Activated naive CD4-positive, alpha-beta T cell treated with anti-CD3 and anti-CD28 coated beads, Interleukin-2, amount 10 ng/mL, durations not matched to agents 7 days and 5 days (primary cell): ENCODE data around the gene NUP42.
"Not testable (repeated sequence)": the region's sequence is repeated elsewhere in the genome, so short reads cannot be mapped to it uniquely, and the experiment has no call there.

Experiments
- CTCF ChIA-PET: fragments of 350-600 bp; sonication (Branson Sonifier 250); formaldehyde crosslinking; loops from one replicate; lab custom pipeline; 2021; ENCODE audit warnings: antibody characterized with exemption; lab: Charles Lee
- DNase-seq: peaks from one replicate; pipeline ENCODE4 v3.0.0-alpha.2; 2020
- H3K27ac Mint-ChIP-seq: one replicate; pipeline ENCODE4 v1.8.0; 2021; ENCODE audit warnings: mild to moderate bottlenecking, moderate library complexity, mixed read lengths
- H3K27me3 Mint-ChIP-seq: one replicate; pipeline ENCODE4 v1.8.0; 2021; ENCODE audit warnings: mild to moderate bottlenecking, mixed read lengths
- H3K36me3 Mint-ChIP-seq: one replicate; pipeline ENCODE4 v1.8.0; 2021; ENCODE audit warnings: mixed read lengths
- H3K4me1 Mint-ChIP-seq: one replicate; pipeline ENCODE4 v1.8.0; 2021; ENCODE audit warnings: mixed read lengths
- H3K4me3 Mint-ChIP-seq: one replicate; pipeline ENCODE4 v1.8.0; 2021; ENCODE audit warnings: mild to moderate bottlenecking, moderate library complexity, mixed read lengths
- H3K9me3 Mint-ChIP-seq: one replicate; pipeline ENCODE4 v1.8.0; 2021; ENCODE audit warnings: mixed read lengths

Gene NUP42

DNA sequence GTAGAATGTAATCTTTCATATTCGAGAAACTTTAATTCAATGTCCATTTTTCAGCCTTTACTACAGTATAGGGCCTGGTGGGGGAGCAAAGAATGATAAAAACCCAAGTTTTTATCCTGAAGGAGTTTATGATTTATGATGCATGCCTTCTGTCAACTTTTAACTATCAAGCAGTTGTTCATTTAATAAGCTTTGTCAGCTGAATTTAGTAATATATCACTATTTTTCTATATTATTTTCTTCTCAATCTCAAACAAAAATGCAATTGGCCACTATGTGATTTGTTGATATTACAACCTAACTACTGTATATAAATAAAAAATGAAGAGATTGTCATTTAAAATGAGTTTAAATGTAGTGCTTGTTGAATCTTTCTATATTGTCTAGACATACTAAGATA lies 2.4 kb downstream of the NUP42 start:
- Mint-ChIP-seq H3K27me3 (peaks cover 4% of the 10 kb centered on the region), H3K36me3 (peaks cover 22% of the 10 kb centered on the region), H3K9me3 (no peaks in the 10 kb centered on the region), H3K27ac (peak overlapping the region; percentile 62), H3K4me3 (peak overlapping the region; percentile 35), H3K4me1 (peaks cover 46% of the 10 kb centered on the region)
- DNase-seq = no peak
- CTCF ChIA-PET = interaction anchor here (0.7 to 2.0 kb wide), 6 partner anchors 10 to 131 kb away, joined by 3 to 5 read pairs (median 4); no protein-coding TSS in a partner anchor

DNA sequence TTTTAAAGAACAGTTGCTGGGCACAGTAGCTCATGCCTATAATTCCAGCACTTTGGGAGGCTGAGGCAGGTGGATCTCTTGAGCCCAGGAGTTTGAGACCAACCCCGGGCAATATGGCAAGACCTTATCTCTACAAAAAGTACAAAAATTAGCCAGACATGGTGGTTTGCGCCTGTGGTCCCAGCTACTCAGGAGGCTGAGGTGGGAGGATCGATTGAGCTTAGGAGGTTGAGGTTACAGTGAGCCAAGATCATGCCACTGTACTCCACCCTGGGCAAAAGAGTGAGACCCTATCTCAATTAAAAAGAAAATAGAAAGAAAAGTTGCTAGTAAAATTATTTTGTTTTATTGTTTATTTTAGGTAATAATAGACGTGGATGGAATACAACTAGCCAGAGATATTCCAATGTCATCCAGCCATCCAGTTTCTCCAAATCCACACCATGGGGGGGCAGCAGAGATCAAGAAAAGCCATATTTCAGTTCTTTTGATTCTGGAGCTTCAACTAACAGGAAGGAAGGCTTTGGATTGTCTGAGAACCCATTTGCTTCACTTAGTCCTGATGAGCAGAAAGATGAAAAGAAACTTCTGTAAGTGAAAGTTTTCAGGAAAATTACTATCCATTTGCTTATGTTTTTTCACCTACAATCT lies 3.0 kb downstream of the NUP42 start:
- H3K36me3 Mint-ChIP-seq = peaks cover 23% of the 10 kb centered on the region
- DNase-seq = peak; percentile 39
- CTCF ChIA-PET = interaction anchor here (0.7 to 2.0 kb wide), 11 partner anchors 9 to 173 kb away, joined by 3 to 6 read pairs (median 3); no protein-coding TSS in a partner anchor
- peaks cover 4% of the 10 kb centered on the region for H3K27me3 Mint-ChIP-seq
- no peak overlapping the region for H3K4me3 Mint-ChIP-seq
- peak overlapping the region; percentile 58 for H3K27ac Mint-ChIP-seq
- H3K4me1 Mint-ChIP-seq = peaks cover 47% of the 10 kb centered on the region
- H3K9me3 Mint-ChIP-seq = no peaks in the 10 kb centered on the region

DNA sequence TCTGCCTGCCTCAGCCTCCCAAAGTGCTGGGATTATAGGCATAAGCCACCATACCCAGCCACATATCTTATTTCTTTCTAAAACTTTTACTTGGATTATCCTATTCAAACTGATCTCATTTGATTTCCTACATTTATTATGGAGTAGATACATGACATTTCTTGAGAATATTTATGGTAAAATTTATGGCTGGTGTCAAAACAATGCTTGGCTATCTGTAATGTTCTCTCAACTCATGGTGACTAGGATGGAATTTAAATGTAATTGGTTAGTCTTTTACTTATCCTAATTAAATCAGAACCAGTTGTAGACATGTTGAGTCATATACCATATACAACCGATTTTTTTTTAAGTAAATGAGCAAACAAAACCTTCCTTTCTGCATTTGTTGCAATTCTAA lies 4.1 kb downstream of the NUP42 start:
- H3K27me3 Mint-ChIP-seq = peaks cover 4% of the 10 kb centered on the region
- no peak for DNase-seq
- H3K36me3 Mint-ChIP-seq = peaks cover 27% of the 10 kb centered on the region
- no peak overlapping the region for H3K27ac Mint-ChIP-seq
- CTCF ChIA-PET = interaction anchor here (2.0 kb wide), 1 partner anchor 100 kb away, joined by 5 read pairs; no protein-coding TSS in a partner anchor
- no peak overlapping the region for H3K4me3 Mint-ChIP-seq
- peaks cover 38% of the 10 kb centered on the region for H3K4me1 Mint-ChIP-seq
- H3K9me3 Mint-ChIP-seq = no peaks in the 10 kb centered on the region

DNA sequence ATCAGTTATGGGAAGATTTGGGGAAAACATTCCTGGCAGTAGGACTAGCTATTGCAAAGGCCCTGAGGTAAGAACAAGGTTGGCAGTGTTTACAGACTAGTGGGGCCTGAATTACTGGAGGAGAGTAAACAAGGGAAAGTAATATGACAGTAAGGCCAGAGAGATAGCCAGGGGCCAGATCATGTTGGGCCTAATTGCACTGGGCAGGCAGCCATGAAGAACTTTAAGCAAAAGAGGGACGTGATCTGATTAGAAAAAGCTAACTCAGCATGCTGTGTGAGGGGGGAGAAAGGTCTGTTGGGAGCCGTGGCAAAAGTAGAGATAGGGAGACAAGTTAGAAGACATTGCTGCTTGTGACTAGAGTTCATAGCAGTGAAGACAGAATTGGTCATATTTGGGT lies 9.2 kb downstream of the NUP42 start:
- H3K36me3 Mint-ChIP-seq = peaks cover 30% of the 10 kb centered on the region
- H3K27me3 Mint-ChIP-seq = no peaks in the 10 kb centered on the region
- no peaks in the 10 kb centered on the region for H3K9me3 Mint-ChIP-seq
- CTCF ChIA-PET = no interaction called here
- H3K4me1 Mint-ChIP-seq = peaks cover 5% of the 10 kb centered on the region
- H3K27ac Mint-ChIP-seq = no peak overlapping the region
- no peak for DNase-seq
- no peak overlapping the region for H3K4me3 Mint-ChIP-seq

DNA sequence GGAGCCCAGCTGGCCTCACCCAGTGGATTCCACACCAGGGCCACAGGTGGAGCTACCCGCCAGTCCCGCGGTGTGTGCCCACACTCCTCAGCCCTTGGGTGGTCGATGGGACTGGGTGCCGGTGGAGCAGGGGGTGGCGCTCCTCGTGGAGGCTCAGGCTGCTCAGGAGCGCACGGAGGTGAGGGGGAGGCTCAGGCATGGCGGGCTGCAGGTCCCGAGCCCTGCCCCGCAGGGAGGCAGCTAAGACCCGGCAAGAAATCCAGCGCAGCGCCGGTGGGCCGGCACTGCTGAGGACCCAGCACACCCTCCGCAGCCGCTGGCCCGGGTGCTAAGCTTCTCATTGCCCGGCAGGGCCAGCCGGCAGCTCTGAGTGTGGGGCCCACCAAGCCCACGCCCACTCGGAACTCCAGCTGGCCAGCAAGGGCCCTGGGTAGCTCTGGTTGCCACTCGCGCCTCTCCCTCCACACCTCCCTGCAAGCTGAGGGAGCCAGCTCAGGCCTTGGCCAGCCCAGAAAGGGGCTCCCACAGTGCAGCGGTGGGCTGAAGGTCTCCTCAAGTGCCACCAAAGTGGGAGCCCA lies 11.9 kb downstream of the NUP42 start:
- not testable (repeated sequence) for H3K27ac Mint-ChIP-seq, H3K4me1 Mint-ChIP-seq, H3K4me3 Mint-ChIP-seq, H3K27me3 Mint-ChIP-seq, DNase-seq, H3K9me3 Mint-ChIP-seq
- CTCF ChIA-PET = interaction anchor here (1.1 kb wide), 1 partner anchor 9 kb away, joined by 4 read pairs; no protein-coding TSS in a partner anchor
- H3K36me3 Mint-ChIP-seq = peaks cover 33% of the 10 kb centered on the region

DNA sequence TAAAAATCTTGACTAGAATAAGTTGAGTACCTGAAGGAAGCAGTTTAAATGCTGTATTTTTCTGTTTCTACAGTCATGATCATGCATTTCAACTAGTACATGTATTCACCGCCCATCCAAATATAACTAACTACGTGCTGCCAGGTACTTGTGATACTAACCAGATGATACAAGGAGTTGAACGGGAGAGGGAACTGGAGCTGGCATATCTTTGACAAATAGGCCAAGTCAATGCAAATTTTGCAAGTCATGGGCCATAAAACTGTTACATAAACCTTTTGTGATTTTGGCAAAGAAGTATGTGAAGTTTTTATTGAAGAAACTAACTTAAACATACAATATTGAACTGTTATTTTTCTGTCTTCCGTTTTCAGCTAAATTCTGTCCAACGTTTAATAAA lies 14.5 kb downstream of the NUP42 start:
- Mint-ChIP-seq H3K4me3 (no peak overlapping the region), H3K27me3 (no peaks in the 10 kb centered on the region), H3K27ac (no peak overlapping the region), H3K4me1 (no peaks in the 10 kb centered on the region), H3K9me3 (no peaks in the 10 kb centered on the region), H3K36me3 (peaks cover 35% of the 10 kb centered on the region)
- CTCF ChIA-PET = interaction anchor here (1.3 kb wide), 1 partner anchor 11 kb away, joined by 3 read pairs; no protein-coding TSS in a partner anchor
- no peak for DNase-seq

DNA sequence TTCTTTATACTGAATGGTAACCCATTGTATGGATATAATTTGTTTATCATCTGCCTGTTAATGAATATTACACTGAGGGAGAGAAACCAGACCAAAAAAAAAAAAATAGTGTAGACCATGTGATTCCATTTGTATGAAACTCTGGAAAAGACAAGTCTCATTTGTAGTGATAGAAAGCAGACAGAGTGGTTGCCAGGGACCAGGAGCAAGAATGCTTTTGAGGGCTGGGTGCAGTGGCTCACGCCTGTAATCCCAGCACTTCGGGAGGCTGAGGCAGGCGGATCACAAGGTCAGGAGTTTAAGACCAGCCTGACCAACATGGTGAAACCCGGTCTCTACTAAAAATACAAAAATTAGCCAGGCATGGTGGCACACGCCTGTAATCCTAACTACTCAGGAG lies 15.9 kb downstream of the NUP42 start:
- H3K4me3 Mint-ChIP-seq, H3K27me3 Mint-ChIP-seq, DNase-seq, H3K9me3 Mint-ChIP-seq, H3K4me1 Mint-ChIP-seq, H3K27ac Mint-ChIP-seq: not testable (repeated sequence)
- H3K36me3 Mint-ChIP-seq = peaks cover 34% of the 10 kb centered on the region
- CTCF ChIA-PET = interaction anchor here (0.9 kb wide), 1 partner anchor 13 kb away, joined by 4 read pairs; no protein-coding TSS in a partner anchor

DNA sequence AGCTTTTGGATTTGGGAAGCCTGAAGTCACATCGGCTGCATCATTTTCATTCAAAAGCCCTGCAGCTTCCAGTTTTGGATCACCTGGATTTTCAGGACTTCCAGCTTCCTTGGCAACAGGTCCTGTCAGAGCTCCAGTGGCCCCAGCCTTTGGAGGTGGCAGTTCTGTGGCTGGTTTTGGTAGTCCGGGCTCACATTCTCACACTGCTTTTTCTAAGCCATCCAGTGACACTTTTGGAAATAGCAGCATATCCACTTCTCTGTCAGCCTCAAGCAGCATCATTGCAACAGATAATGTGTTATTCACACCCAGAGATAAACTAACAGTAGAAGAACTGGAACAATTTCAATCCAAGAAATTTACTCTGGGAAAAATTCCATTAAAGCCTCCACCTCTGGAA lies 18.5 kb downstream of the NUP42 start:
- Mint-ChIP-seq H3K9me3 (no peaks in the 10 kb centered on the region), H3K27ac (no peak overlapping the region), H3K4me1 (peaks cover under 1% of the 10 kb centered on the region), H3K36me3 (peaks cover 38% of the 10 kb centered on the region), H3K4me3 (no peak overlapping the region), H3K27me3 (peaks cover 5% of the 10 kb centered on the region)
- no peak for DNase-seq
- CTCF ChIA-PET = no interaction called here

DNA sequence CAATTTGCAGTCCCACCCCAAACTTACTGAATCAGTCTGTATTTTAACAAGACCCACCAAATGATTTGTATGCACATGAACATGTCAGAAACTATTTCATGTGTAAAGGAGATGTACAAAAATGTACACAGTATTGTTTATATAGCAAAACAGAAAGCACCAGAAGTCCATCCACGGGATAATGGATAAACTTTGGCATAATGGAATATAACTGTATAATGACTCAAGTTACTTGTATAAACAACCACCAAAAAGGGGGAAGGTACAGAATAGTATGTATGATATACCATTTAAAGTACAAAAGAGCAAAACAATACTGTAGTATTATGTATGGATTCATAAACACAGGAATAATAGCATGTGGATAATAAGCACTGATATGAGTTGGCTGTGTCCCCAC lies 22.4 kb downstream of the NUP42 start:
- CTCF ChIA-PET = no interaction called here

DNA sequence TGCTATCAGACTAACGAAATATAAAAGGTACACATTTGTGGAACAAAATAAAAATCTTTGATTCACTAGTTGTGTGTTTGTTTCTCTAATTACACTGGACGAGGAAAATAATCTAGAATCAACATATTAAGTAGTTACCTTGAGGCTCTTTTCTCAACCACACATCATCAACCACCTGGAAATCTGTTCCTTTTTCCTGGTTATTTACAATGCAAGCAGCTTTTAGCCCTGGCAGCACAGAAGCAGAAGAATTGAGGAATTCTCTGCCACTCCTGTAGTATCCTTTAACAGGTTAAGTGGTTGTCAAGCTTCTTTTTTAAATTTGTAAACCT lies 23.7 kb downstream of the NUP42 start:
- no peak for DNase-seq
- H3K9me3 Mint-ChIP-seq = no peaks in the 10 kb centered on the region
- CTCF ChIA-PET = interaction anchor here (0.6 to 1.5 kb wide), 2 partner anchors 13 to 325 kb away, joined by 3 read pairs; no protein-coding TSS in a partner anchor
- peaks cover 18% of the 10 kb centered on the region for H3K36me3 Mint-ChIP-seq
- H3K27me3 Mint-ChIP-seq = peaks cover 21% of the 10 kb centered on the region
- peaks cover 8% of the 10 kb centered on the region for H3K4me1 Mint-ChIP-seq
- peak overlapping the region; percentile 11 for H3K4me3 Mint-ChIP-seq
- H3K27ac Mint-ChIP-seq = no peak overlapping the region

More for the DNA sequence above, 22.4 kb downstream of the NUP42 start:
- DNase-seq = no peak
- peaks cover 8% of the 10 kb centered on the region for H3K4me1 Mint-ChIP-seq
- H3K9me3 Mint-ChIP-seq = no peaks in the 10 kb centered on the region
- H3K27me3 Mint-ChIP-seq = peaks cover 21% of the 10 kb centered on the region
- H3K36me3 Mint-ChIP-seq = peaks cover 26% of the 10 kb centered on the region
- no peak overlapping the region for H3K27ac Mint-ChIP-seq
- H3K4me3 Mint-ChIP-seq = no peak overlapping the region

DNA sequence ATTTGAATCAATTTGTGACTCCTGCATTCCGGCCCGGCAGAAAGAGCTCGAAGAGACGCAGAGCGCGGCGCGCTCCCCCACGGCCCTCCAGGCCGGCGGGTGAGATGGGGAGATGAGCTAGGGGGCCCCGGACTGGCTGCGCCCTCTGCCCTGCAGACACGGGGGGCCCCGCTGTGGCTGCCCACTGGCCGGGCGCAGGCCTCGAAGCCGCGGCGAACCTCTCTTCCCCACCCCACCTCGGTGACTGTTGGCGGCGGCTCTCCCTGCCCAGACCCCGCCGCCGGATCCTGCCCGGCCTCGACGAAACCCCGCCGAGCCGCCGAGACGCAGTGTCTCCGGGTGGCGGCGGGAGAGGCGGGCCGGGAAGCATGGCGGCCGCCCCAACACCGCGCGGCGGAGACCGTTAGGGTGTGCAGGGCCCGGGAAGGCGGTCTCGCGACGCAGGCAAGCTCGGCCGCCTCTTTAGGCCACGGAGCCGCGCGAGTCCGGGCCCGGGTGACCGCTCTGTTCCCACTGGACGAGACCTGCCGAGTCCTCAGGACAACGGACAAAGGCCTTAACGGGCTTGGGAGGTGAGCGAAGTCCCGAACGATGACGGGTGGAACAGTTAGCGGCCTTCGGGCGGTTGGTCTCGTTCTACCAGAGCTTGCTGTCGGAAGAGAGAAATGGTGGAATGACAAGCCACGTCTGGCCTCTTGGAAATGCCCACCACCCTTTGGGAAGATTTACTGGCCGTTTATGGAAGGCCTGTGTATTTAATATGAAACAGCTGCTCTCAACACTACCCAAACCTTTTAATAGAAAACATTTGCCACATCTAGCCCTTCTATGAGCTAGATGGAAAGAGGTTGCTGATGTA lies 24.3 kb downstream of the NUP42 start:
- Mint-ChIP-seq H3K27me3 (peaks cover 27% of the 10 kb centered on the region), H3K27ac (no peak overlapping the region), H3K4me3 (no peak overlapping the region), H3K36me3 (peaks cover 17% of the 10 kb centered on the region), H3K4me1 (peaks cover 8% of the 10 kb centered on the region), H3K9me3 (no peaks in the 10 kb centered on the region)
- CTCF ChIA-PET = interaction anchor here (0.6 to 1.5 kb wide), 2 partner anchors 13 to 324 kb away, joined by 3 read pairs; no protein-coding TSS in a partner anchor
- DNase-seq = no peak

DNA sequence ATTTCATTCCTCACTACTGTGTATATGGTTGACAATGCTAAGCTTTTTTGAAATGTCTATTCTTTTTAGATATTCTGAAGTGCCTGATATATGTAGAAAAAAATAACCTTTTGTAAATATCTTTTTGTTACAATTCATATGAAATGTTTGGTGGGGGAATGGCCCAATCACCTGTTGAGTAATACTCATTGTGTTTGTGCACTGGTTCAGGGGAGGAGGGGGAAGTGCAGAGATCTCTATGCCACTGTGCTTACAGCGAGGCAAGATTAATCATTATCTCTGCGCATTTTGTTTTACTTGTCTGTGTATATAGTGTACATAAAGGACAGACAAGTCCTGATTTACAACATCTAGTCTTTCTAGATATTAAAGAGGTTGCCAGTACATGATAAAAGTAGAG lies 25.2 kb downstream of the NUP42 start:
- Mint-ChIP-seq H3K4me3 (no peak overlapping the region), H3K27ac (no peak overlapping the region), H3K36me3 (peaks cover 12% of the 10 kb centered on the region), H3K27me3 (peaks cover 31% of the 10 kb centered on the region), H3K4me1 (peaks cover 8% of the 10 kb centered on the region), H3K9me3 (no peaks in the 10 kb centered on the region)
- CTCF ChIA-PET = interaction anchor here (1.5 kb wide), 1 partner anchor 14 kb away, joined by 3 read pairs; no protein-coding TSS in a partner anchor
- no peak for DNase-seq

DNA sequence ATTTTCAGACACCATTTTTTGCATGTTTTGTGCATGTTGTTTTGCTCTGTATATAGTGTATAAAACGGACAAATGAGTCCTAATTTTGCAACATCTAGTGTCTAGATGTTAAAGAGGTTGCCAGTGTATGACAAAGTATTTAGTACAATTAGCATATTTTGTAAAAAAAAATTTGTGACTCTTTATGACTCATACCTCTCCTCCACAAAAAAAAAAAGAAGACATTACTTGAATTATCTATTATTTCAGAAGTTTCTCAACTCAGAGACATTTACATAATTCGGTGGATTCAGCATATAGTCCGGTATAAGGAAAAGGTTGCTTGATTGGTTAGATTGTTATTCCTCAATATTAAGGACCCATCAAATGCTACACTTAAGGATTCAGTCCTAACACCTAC lies 26.0 kb downstream of the NUP42 start:
- Mint-ChIP-seq H3K9me3 (no peaks in the 10 kb centered on the region), H3K27me3 (peaks cover 35% of the 10 kb centered on the region), H3K4me3 (no peak overlapping the region), H3K27ac (no peak overlapping the region), H3K4me1 (peaks cover 8% of the 10 kb centered on the region), H3K36me3 (peaks cover 12% of the 10 kb centered on the region)
- CTCF ChIA-PET = no interaction called here
- DNase-seq = no peak

DNA sequence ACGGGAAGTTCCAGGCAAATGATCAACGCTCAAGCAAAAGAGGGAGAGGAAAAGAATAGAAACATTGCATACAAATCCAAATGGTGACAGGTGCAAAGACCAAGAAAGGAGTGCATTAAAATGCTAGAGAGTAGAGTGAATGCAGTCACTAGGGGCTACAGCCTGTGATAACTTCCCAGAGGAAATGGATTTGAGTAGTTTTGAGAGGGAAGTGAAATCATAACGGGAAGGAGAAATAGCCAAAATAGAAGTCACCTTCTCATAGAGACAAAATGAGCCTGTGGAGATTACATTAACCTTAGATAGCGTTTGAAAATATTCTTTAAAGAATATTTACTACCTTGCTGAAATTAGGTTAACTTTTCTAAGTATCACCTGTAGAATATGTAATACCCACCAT lies 26.5 kb downstream of the NUP42 start:
- Mint-ChIP-seq H3K36me3 (peaks cover 8% of the 10 kb centered on the region), H3K9me3 (no peaks in the 10 kb centered on the region), H3K27me3 (peaks cover 35% of the 10 kb centered on the region), H3K4me1 (peaks cover 8% of the 10 kb centered on the region), H3K4me3 (no peak overlapping the region), H3K27ac (no peak overlapping the region)
- CTCF ChIA-PET = no interaction called here
- DNase-seq = no peak
